ENCODE measurements around the gene GNA15.

GRCh38 chr19:3206216-3206953 lies 70.6 kb downstream of the GNA15 start:
- TF ChIP-seq, protein P1, sequence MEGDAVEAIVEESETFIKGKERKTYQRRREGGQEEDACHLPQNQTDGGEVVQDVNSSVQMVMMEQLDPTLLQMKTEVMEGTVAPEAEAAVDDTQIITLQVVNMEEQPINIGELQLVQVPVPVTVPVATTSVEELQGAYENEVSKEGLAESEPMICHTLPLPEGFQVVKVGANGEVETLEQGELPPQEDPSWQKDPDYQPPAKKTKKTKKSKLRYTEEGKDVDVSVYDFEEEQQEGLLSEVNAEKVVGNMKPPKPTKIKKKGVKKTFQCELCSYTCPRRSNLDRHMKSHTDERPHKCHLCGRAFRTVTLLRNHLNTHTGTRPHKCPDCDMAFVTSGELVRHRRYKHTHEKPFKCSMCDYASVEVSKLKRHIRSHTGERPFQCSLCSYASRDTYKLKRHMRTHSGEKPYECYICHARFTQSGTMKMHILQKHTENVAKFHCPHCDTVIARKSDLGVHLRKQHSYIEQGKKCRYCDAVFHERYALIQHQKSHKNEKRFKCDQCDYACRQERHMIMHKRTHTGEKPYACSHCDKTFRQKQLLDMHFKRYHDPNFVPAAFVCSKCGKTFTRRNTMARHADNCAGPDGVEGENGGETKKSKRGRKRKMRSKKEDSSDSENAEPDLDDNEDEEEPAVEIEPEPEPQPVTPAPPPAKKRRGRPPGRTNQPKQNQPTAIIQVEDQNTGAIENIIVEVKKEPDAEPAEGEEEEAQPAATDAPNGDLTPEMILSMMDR (IDR thresholded peaks at IDR 0.05; ENCODE audit: insufficient read depth, low read length) = no peak
- TF ChIP-seq, protein P2, sequence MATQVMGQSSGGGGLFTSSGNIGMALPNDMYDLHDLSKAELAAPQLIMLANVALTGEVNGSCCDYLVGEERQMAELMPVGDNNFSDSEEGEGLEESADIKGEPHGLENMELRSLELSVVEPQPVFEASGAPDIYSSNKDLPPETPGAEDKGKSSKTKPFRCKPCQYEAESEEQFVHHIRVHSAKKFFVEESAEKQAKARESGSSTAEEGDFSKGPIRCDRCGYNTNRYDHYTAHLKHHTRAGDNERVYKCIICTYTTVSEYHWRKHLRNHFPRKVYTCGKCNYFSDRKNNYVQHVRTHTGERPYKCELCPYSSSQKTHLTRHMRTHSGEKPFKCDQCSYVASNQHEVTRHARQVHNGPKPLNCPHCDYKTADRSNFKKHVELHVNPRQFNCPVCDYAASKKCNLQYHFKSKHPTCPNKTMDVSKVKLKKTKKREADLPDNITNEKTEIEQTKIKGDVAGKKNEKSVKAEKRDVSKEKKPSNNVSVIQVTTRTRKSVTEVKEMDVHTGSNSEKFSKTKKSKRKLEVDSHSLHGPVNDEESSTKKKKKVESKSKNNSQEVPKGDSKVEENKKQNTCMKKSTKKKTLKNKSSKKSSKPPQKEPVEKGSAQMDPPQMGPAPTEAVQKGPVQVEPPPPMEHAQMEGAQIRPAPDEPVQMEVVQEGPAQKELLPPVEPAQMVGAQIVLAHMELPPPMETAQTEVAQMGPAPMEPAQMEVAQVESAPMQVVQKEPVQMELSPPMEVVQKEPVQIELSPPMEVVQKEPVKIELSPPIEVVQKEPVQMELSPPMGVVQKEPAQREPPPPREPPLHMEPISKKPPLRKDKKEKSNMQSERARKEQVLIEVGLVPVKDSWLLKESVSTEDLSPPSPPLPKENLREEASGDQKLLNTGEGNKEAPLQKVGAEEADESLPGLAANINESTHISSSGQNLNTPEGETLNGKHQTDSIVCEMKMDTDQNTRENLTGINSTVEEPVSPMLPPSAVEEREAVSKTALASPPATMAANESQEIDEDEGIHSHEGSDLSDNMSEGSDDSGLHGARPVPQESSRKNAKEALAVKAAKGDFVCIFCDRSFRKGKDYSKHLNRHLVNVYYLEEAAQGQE (IDR thresholded peaks at IDR 0.05; ENCODE audit: insufficient replicate concordance, low read depth) = no peak

All from HL-60 (cell line).